ENCODE results near the gene CRELD1. TPM values are rescaled to one million over a fixed set of nuclear protein-coding genes. Genes with fewer than 3 reads are reported as not detected.
"Not testable (repeated sequence)": the region's sequence is repeated elsewhere in the genome, so short reads cannot be mapped to it uniquely, and the experiment has no call there.

The CRELD1 gene
- total and polyA plus RNA-seq, 4 donors: 12.6 to 31.1 (median 25.0) TPM

GRCh38 chr3:9893739-9894138 lies 39.9 kb upstream of the CRELD1 start (continued):
- TF ChIP-seq MAX (IDR thresholded peaks at IDR 0.05): no peak
- no peak for TF ChIP-seq HNF4G (IDR thresholded peaks at IDR 0.05)
- no peak for TF ChIP-seq FOXA2 (IDR thresholded peaks at IDR 0.05)
- no peak for TF ChIP-seq FOXA1 (IDR thresholded peaks at IDR 0.05)

DNA sequence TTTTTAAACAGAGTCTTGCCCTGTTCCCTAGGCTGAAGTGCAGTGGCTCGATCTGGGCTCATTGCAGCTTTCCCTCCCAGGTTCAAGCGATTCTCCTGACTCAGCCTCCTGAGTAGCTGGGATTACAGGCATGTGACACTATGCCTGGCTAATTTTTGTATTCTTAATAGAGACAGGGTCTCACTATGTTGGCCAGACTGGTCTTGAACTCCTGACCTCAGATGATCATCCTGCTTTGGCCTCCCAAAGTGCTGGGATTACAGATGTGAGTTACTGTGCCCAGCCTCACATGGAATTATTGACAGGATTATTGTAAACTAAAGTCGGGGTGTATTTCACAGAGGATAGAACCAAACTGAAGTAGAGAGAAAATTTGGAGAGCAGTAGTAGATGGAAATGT lies 37.9 kb upstream of the CRELD1 start:
- H3K4me1 ChIP-seq (ENCODE audit: control insufficient read depth in 4 of 4, insufficient read depth in 4 of 4, low read length in 3 of 4): peaks cover 12 to 36% (median 29%) of the 10 kb centered on the region in 4 donors
- 95% methylated on average over 3 of the region's 3 CpGs for WGBS
- not testable (repeated sequence) for H3K4me3 ChIP-seq (ENCODE audit: low read depth in 1 of 3, low read length in 3 of 3); H3K27me3 ChIP-seq (ENCODE audit: control insufficient read depth in 4 of 4, insufficient read depth in 4 of 4, low read length in 3 of 4); H3K27ac ChIP-seq (ENCODE audit: low read depth in 1 of 2, low read length in 2 of 2); H3K36me3 ChIP-seq (ENCODE audit: control insufficient read depth in 4 of 4, insufficient read depth in 3 of 4, low read depth in 1 of 4, low read length in 3 of 4); H3K9ac ChIP-seq (ENCODE audit: low read depth in 1 of 2, low read length in 2 of 2); H3K9me3 ChIP-seq (ENCODE audit: control insufficient read depth in 4 of 4, low read length in 3 of 4); DNase-seq (ENCODE audit: low spot score)

GRCh38 chr3:9896755-9897407 lies 36.8 kb upstream of the CRELD1 start:
- Histone ChIP-seq H3K4me1 (ENCODE audit: control insufficient read depth in 4 of 4, insufficient read depth in 4 of 4, low read length in 3 of 4) (peaks cover 11 to 40% (median 31%) of the 10 kb centered on the region in 4 donors), H3K27ac (ENCODE audit: low read depth in 1 of 2, low read length in 2 of 2) (peak overlapping the region; percentile 84 to 88)
- H3K27me3 ChIP-seq (ENCODE audit: control insufficient read depth in 4 of 4, insufficient read depth in 4 of 4, low read length in 3 of 4); H3K9ac ChIP-seq (ENCODE audit: low read depth in 1 of 2, low read length in 2 of 2); H3K36me3 ChIP-seq (ENCODE audit: control insufficient read depth in 4 of 4, insufficient read depth in 3 of 4, low read depth in 1 of 4, low read length in 3 of 4); H3K9me3 ChIP-seq (ENCODE audit: control insufficient read depth in 4 of 4, low read length in 3 of 4); DNase-seq (ENCODE audit: low spot score); H3K4me3 ChIP-seq (ENCODE audit: low read depth in 1 of 3, low read length in 3 of 3): not testable (repeated sequence)
- 51% methylated on average over 10 of the region's 10 CpGs for WGBS
- TF ChIP-seq HNF4A (conservative IDR thresholded peaks at IDR 0.05) (peak; percentile 72 to 78), SP1 (IDR thresholded peaks at IDR 0.05) (peak; percentile 76), HNF4G (IDR thresholded peaks at IDR 0.05) (peak; percentile 38), RXRA (IDR thresholded peaks at IDR 0.05) (peak; percentile 77 to 91)

DNA sequence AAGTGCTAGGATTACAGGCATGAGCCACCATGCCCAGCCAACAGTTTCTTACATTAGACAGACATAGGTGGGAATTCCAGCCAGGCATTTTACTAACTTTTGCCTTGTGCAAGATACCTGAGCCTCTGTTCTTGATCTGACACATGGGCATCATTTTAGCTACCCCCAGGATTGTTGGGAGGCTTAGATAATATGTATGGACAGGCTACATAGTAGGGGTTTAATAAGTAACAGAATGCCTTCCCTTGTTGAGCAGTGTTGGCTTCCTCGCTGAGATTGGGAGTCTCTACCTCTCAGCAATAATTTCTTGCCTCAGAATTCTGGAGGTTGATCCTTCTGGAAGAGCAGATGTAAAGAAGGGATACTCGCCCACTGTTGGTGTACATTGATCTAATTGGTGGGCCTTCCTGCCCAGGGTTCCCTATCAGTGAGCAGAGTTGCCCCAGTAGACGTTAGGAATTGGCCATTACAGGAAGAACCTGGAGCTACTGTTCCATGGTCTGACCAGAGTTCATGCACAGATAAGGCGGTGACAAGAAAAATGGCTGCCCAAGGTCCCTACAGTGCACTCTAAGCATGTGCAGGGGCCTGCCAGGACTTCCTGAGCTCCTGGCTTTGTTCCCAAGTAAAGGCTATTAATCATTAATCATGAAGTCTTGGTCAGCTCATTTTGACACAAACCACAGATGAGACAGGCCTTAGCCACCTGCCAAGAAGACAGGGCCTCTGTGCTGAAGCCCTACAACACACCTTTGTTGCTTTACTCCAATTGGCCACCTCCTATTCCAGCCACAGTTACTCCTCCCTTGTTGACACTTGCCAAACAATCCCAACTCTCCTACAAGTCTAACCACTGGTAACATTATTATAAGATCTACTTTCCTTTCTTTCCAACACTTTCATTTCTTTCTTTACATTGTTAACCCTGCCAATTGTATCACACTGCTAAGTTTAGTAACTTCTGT lies 35.9 kb upstream of the CRELD1 start:
- Histone ChIP-seq H3K4me3 (ENCODE audit: low read depth in 1 of 3, low read length in 3 of 3) (no peak overlapping the region), H3K27me3 (ENCODE audit: control insufficient read depth in 4 of 4, insufficient read depth in 4 of 4, low read length in 3 of 4) (no peaks in the 10 kb centered on the region), H3K4me1 (ENCODE audit: control insufficient read depth in 4 of 4, insufficient read depth in 4 of 4, low read length in 3 of 4) (peaks cover 15 to 43% (median 35%) of the 10 kb centered on the region in 4 donors), H3K27ac (ENCODE audit: low read depth in 1 of 2, low read length in 2 of 2) (peak overlapping the region; percentile 84 to 88), H3K9ac (ENCODE audit: low read depth in 1 of 2, low read length in 2 of 2) (peak overlapping the region; percentile 23 to 56), H3K36me3 (ENCODE audit: control insufficient read depth in 4 of 4, insufficient read depth in 3 of 4, low read depth in 1 of 4, low read length in 3 of 4) (peaks cover 3 to 10% (median 8%) of the 10 kb centered on the region in 4 donors), H3K9me3 (ENCODE audit: control insufficient read depth in 4 of 4, low read length in 3 of 4) (no peaks in the 10 kb centered on the region)
- 20% methylated on average over 4 of the region's 4 CpGs for WGBS
- DNase-seq (ENCODE audit: low spot score): no peak
- peak in 1 of 2 donors; percentile 45 for TF ChIP-seq EGR1 (IDR thresholded peaks at IDR 0.05; ENCODE audit: low read depth in 2 of 2)
- TF ChIP-seq FOXA1 (IDR thresholded peaks at IDR 0.05): peak; percentile 68
- TF ChIP-seq, protein P1, sequence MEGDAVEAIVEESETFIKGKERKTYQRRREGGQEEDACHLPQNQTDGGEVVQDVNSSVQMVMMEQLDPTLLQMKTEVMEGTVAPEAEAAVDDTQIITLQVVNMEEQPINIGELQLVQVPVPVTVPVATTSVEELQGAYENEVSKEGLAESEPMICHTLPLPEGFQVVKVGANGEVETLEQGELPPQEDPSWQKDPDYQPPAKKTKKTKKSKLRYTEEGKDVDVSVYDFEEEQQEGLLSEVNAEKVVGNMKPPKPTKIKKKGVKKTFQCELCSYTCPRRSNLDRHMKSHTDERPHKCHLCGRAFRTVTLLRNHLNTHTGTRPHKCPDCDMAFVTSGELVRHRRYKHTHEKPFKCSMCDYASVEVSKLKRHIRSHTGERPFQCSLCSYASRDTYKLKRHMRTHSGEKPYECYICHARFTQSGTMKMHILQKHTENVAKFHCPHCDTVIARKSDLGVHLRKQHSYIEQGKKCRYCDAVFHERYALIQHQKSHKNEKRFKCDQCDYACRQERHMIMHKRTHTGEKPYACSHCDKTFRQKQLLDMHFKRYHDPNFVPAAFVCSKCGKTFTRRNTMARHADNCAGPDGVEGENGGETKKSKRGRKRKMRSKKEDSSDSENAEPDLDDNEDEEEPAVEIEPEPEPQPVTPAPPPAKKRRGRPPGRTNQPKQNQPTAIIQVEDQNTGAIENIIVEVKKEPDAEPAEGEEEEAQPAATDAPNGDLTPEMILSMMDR (IDR thresholded peaks at IDR 0.05; ENCODE audit: low read depth, low read length, missing input control): no peak
- TF ChIP-seq GABPA (IDR thresholded peaks at IDR 0.05 in 1 of 2, conservative IDR thresholded peaks at IDR 0.05 in 1 of 2): no peak
- peak; percentile 13 for TF ChIP-seq TAF1 (conservative IDR thresholded peaks at IDR 0.05)
- peak; percentile 37 to 82 for TF ChIP-seq RXRA (IDR thresholded peaks at IDR 0.05)
- TF ChIP-seq NR2F2 (IDR thresholded peaks at IDR 0.05): no peak
- TF ChIP-seq RAD21 (IDR thresholded peaks at IDR 0.05): peak; percentile 11
- TF ChIP-seq REST (IDR thresholded peaks at IDR 0.05): no peak
- TF ChIP-seq MAX (IDR thresholded peaks at IDR 0.05): peak; percentile 74
- peak; percentile 86 for TF ChIP-seq SP1 (IDR thresholded peaks at IDR 0.05)
- peak in 1 of 2 donors; percentile 71 for TF ChIP-seq JUND (IDR thresholded peaks at IDR 0.05)
- TF ChIP-seq HNF4G (IDR thresholded peaks at IDR 0.05): no peak
- TF ChIP-seq HNF4A (conservative IDR thresholded peaks at IDR 0.05): peak; percentile 68 to 71
- peak; percentile 97 for TF ChIP-seq YY1 (IDR thresholded peaks at IDR 0.05)
- peak; percentile 84 for TF ChIP-seq FOXA2 (IDR thresholded peaks at IDR 0.05)

All from liver (tissue), 9 donors.